ENCODE data around the gene AKT1. TPM values are rescaled to one million over a fixed set of nuclear protein-coding genes. Genes with fewer than 3 reads are reported as not detected.

Gene AKT1
- total and polyA plus RNA-seq, 2 of the 13 experiments (the other 11 are each of a cell fraction or from before 2014, with no cell fraction given): 96.2 to 116 TPM

DNA sequence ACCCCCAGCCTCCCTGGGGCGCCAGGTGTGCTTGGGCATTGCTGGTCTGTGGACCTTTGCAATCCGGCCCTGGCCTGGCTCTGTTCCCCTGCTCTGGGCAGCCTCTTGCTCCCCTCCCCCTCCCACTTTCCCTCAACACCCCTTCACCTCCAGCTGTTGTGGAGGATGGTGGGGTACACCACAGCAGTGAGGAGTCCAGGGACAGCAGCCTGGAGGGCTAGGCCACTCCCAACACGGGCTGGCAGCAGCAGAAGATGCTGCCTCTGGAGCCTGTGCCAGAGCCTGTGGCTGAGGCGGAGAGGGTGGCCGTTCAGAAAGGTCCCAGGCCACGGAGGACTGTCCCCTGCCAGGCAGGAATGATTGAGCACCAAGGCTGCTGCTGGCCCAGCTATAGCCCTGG is 12.9 kb upstream of the AKT1 start:
- Histone ChIP-seq H3K36me3 (replicated peaks in 1 of 2; ENCODE audit: control insufficient read depth in 1 of 2, insufficient read depth in 2 of 2, low read length in 2 of 2) (no peaks in the 10 kb centered on the region), H3K79me2 (ENCODE audit: insufficient read depth, low read length) (no peaks in the 10 kb centered on the region), H3K9me3 (ENCODE audit: low read length) (no peaks in the 10 kb centered on the region), H3K4me3 (replicated peaks in 1 of 3; ENCODE audit: insufficient read depth in 1 of 3, low read depth in 2 of 3, low read length in 3 of 3) (no peak overlapping the region; a peak in 1 of 6 replicates), H3K9ac (ENCODE audit: insufficient read depth, low read depth, low read length) (no peak overlapping the region), H3K4me2 (ENCODE audit: low read depth, low read length) (no peak overlapping the region), H3K27me3 (ENCODE audit: control insufficient read depth in 1 of 2, insufficient read depth in 2 of 2, low read length in 2 of 2) (no peaks in the 10 kb centered on the region), H3K27ac (ENCODE audit: extremely low read length, insufficient read depth, low read length) (no peak overlapping the region), H3K4me1 (ENCODE audit: insufficient read depth, low read length) (peaks cover 16% of the 10 kb centered on the region), H4K20me1 (ENCODE audit: insufficient read depth, low read length) (peaks cover 7% of the 10 kb centered on the region; the same call in 1 of the 2 replicates), H2AFZ (ENCODE audit: low read length) (no peak overlapping the region)
- no peak for DNase-seq (ENCODE audit: low spot score)
- WGBS (ENCODE audit: low lambda C conversion rate): 17% methylated on average over 1 of the region's 6 CpGs
- ChIA-PET POLR2A (no interaction called here), CTCF (ENCODE audit: low intra/inter-chr PET ratio, low total read pairs) (no interaction called here)
- BruUV-seq (replicated peaks): no TSS peak
- intact Hi-C loops (cut with micrococcal nuclease; ENCODE audit: unreplicated experiment) (no loop called here), in situ Hi-C loops (cut with HindIII; ENCODE audit: extremely low pct_ligation_motif_present, low pct_unique_long_range_greater_than_20kb) (no loop called here)
- no peak for FAIRE-seq
- ATAC-seq: peak; percentile 14; the same call in 1 of the 3 replicates
- TF ChIP-seq HHEX (CRISPR knock-in tag; IDR thresholded peaks at IDR 0.05) (no peak), GATAD1 (CRISPR knock-in tag; IDR thresholded peaks at IDR 0.05) (no peak), ZBTB7A (CRISPR knock-in tag; IDR thresholded peaks at IDR 0.05) (no peak), ZMYM2 (CRISPR knock-in tag; IDR thresholded peaks at IDR 0.05) (no peak), ZNF160 (CRISPR knock-in tag; IDR thresholded peaks at IDR 0.05) (no peak), HNRNPL (IDR thresholded peaks at IDR 0.05; ENCODE audit: low read depth, low read length) (no peak), EP300 (IDR thresholded peaks at IDR 0.05; ENCODE audit: low read depth in 2 of 2, low read length in 2 of 2) (no peak), EP300 (CRISPR knock-in tag; IDR thresholded peaks at IDR 0.05; ENCODE audit: borderline replicate concordance) (no peak), ZNF883 (CRISPR knock-in tag; IDR thresholded peaks at IDR 0.05; ENCODE audit: not compliant biosample characterization) (no peak)
- TF ChIP-seq, protein P1, sequence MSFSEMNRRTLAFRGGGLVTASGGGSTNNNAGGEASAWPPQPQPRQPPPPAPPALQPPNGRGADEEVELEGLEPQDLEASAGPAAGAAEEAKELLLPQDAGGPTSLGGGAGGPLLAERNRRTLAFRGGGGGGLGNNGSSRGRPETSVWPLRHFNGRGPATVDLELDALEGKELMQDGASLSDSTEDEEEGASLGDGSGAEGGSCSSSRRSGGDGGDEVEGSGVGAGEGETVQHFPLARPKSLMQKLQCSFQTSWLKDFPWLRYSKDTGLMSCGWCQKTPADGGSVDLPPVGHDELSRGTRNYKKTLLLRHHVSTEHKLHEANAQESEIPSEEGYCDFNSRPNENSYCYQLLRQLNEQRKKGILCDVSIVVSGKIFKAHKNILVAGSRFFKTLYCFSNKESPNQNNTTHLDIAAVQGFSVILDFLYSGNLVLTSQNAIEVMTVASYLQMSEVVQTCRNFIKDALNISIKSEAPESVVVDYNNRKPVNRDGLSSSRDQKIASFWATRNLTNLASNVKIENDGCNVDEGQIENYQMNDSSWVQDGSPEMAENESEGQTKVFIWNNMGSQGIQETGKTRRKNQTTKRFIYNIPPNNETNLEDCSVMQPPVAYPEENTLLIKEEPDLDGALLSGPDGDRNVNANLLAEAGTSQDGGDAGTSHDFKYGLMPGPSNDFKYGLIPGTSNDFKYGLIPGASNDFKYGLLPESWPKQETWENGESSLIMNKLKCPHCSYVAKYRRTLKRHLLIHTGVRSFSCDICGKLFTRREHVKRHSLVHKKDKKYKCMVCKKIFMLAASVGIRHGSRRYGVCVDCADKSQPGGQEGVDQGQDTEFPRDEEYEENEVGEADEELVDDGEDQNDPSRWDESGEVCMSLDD (CRISPR knock-in tag; IDR thresholded peaks at IDR 0.05; ENCODE audit: borderline replicate concordance): no peak
- TF ChIP-seq, protein P2, sequence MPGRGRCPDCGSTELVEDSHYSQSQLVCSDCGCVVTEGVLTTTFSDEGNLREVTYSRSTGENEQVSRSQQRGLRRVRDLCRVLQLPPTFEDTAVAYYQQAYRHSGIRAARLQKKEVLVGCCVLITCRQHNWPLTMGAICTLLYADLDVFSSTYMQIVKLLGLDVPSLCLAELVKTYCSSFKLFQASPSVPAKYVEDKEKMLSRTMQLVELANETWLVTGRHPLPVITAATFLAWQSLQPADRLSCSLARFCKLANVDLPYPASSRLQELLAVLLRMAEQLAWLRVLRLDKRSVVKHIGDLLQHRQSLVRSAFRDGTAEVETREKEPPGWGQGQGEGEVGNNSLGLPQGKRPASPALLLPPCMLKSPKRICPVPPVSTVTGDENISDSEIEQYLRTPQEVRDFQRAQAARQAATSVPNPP (CRISPR knock-in tag; IDR thresholded peaks at IDR 0.05): no peak
- TF ChIP-seq, protein P3, sequence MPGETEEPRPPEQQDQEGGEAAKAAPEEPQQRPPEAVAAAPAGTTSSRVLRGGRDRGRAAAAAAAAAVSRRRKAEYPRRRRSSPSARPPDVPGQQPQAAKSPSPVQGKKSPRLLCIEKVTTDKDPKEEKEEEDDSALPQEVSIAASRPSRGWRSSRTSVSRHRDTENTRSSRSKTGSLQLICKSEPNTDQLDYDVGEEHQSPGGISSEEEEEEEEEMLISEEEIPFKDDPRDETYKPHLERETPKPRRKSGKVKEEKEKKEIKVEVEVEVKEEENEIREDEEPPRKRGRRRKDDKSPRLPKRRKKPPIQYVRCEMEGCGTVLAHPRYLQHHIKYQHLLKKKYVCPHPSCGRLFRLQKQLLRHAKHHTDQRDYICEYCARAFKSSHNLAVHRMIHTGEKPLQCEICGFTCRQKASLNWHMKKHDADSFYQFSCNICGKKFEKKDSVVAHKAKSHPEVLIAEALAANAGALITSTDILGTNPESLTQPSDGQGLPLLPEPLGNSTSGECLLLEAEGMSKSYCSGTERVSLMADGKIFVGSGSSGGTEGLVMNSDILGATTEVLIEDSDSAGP (CRISPR knock-in tag; IDR thresholded peaks at IDR 0.05; ENCODE audit: borderline replicate concordance): no peak
- TF ChIP-seq, protein P4, sequence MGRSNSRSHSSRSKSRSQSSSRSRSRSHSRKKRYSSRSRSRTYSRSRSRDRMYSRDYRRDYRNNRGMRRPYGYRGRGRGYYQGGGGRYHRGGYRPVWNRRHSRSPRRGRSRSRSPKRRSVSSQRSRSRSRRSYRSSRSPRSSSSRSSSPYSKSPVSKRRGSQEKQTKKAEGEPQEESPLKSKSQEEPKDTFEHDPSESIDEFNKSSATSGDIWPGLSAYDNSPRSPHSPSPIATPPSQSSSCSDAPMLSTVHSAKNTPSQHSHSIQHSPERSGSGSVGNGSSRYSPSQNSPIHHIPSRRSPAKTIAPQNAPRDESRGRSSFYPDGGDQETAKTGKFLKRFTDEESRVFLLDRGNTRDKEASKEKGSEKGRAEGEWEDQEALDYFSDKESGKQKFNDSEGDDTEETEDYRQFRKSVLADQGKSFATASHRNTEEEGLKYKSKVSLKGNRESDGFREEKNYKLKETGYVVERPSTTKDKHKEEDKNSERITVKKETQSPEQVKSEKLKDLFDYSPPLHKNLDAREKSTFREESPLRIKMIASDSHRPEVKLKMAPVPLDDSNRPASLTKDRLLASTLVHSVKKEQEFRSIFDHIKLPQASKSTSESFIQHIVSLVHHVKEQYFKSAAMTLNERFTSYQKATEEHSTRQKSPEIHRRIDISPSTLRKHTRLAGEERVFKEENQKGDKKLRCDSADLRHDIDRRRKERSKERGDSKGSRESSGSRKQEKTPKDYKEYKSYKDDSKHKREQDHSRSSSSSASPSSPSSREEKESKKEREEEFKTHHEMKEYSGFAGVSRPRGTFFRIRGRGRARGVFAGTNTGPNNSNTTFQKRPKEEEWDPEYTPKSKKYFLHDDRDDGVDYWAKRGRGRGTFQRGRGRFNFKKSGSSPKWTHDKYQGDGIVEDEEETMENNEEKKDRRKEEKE (IDR thresholded peaks at IDR 0.05): no peak
- TF ChIP-seq, protein P5, sequence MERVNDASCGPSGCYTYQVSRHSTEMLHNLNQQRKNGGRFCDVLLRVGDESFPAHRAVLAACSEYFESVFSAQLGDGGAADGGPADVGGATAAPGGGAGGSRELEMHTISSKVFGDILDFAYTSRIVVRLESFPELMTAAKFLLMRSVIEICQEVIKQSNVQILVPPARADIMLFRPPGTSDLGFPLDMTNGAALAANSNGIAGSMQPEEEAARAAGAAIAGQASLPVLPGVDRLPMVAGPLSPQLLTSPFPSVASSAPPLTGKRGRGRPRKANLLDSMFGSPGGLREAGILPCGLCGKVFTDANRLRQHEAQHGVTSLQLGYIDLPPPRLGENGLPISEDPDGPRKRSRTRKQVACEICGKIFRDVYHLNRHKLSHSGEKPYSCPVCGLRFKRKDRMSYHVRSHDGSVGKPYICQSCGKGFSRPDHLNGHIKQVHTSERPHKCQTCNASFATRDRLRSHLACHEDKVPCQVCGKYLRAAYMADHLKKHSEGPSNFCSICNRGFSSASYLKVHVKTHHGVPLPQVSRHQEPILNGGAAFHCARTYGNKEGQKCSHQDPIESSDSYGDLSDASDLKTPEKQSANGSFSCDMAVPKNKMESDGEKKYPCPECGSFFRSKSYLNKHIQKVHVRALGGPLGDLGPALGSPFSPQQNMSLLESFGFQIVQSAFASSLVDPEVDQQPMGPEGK (CRISPR knock-in tag; IDR thresholded peaks at IDR 0.05): no peak
